WTC11 (cell line): ENCODE measurements around the gene DPP10. TPM values are rescaled to one million over a fixed set of nuclear protein-coding genes. Genes with fewer than 3 reads are reported as not detected.

Source experiments
- ATAC-seq: fragments of 200-7000 bp; cut with Tn5 transposase; 2 replicates; pipeline ENCODE4 v1.10.0; 2021; ENCODE audit warnings: mild to moderate bottlenecking, moderate library complexity
- CTCF ChIA-PET: fragments of 300-600 bp; sonication (Branson Sonifier 250); formaldehyde crosslinking; loops from one replicate; lab custom pipeline; 2021; ENCODE audit warnings: antibody characterized with exemption; lab: Charles Lee
- POLR2A ChIA-PET: fragments of 350-600 bp; sonication (Branson Sonifier 250); formaldehyde crosslinking; loops from one replicate; lab custom pipeline; 2021; ENCODE audit warnings: antibody characterized with exemption; lab: Charles Lee
- DNase-seq: peaks from one replicate; pipeline ENCODE4 v3.0.0; 2021; ENCODE audit warnings: low spot score
- H3K27ac Mint-ChIP-seq: 2 replicates; pipeline ENCODE4 v1.8.0; 2021; ENCODE audit warnings: mixed read lengths
- H3K27me3 Mint-ChIP-seq: 2 replicates; pipeline ENCODE4 v1.8.0; 2021; ENCODE audit warnings: low read depth, mild to moderate bottlenecking, moderate library complexity, mixed read lengths
- H3K36me3 Mint-ChIP-seq: 2 replicates; pipeline ENCODE4 v1.8.0; 2021; ENCODE audit warnings: mixed read lengths
- H3K4me1 Mint-ChIP-seq: 2 replicates; pipeline ENCODE4 v1.8.0; 2022; ENCODE audit warnings: mixed read lengths
- H3K4me3 Mint-ChIP-seq: 2 replicates; pipeline ENCODE4 v1.8.0; 2021; ENCODE audit warnings: mild to moderate bottlenecking, moderate library complexity, mixed read lengths
- H3K9me3 Mint-ChIP-seq: 2 replicates; pipeline ENCODE4 v1.8.0; 2021; ENCODE audit warnings: mixed read lengths
- ESRRA ChIP-seq: sonication (generic); formaldehyde crosslinking; IDR thresholded peaks from 2 replicates; pipeline ENCODE4 v1.8.1; 2022; ENCODE audit warnings: mild to moderate bottlenecking, missing genetic modification reagents, borderline replicate concordance
- ETV6 ChIP-seq: sonication (generic); formaldehyde crosslinking; IDR thresholded peaks from 2 replicates; pipeline ENCODE4 v1.8.1; 2022; ENCODE audit warnings: mild to moderate bottlenecking, missing genetic modification reagents
- IRF2 ChIP-seq: sonication (generic); formaldehyde crosslinking; IDR thresholded peaks from 2 replicates; pipeline ENCODE4 v1.8.0; 2022; ENCODE audit warnings: low read depth, missing genetic modification reagents, borderline replicate concordance
- NR1H2 ChIP-seq: sonication (generic); formaldehyde crosslinking; IDR thresholded peaks from 2 replicates; pipeline ENCODE4 v1.9.0; 2021; ENCODE audit warnings: mild to moderate bottlenecking, moderate library complexity, missing genetic modification reagents
- NR3C1 ChIP-seq: sonication (generic); formaldehyde crosslinking; conservative IDR thresholded peaks from 2 replicates; pipeline ENCODE4 v1.8.1; 2023; ENCODE audit warnings: low read depth, mild to moderate bottlenecking, missing genetic modification reagents
- RELA ChIP-seq: sonication (generic); formaldehyde crosslinking; IDR thresholded peaks from 2 replicates; pipeline ENCODE4 v1.8.1; 2022; ENCODE audit warnings: missing genetic modification reagents, mild to moderate bottlenecking, borderline replicate concordance
- TCF7 ChIP-seq: sonication (generic); formaldehyde crosslinking; IDR thresholded peaks from 2 replicates; pipeline ENCODE4 v1.8.0; 2022; ENCODE audit warnings: mild to moderate bottlenecking, low read depth, missing genetic modification reagents, moderate library complexity
- ZNF138 ChIP-seq: sonication (generic); formaldehyde crosslinking; conservative IDR thresholded peaks from 2 replicates; pipeline ENCODE4 v1.8.1; 2022; ENCODE audit warnings: mild to moderate bottlenecking, moderate library complexity, missing genetic modification reagents
- total RNA-seq: library from RNA; stranded (reverse); gene quantifications from 3 replicates; pipeline ENCODE4 v1.2.3, GENCODE V29; 2021
- TF ChIP-seq, protein P1 (sequence below): fragments of 250-450 bp; sonication (Bioruptor Pico); IDR thresholded peaks from 2 replicates; pipeline ENCODE4 v1.8.0; 2021; ENCODE audit warnings: mild to moderate bottlenecking
- TF ChIP-seq, protein P2 (sequence below): sonication (generic); formaldehyde crosslinking; IDR thresholded peaks from 2 replicates; pipeline ENCODE4 v1.8.1; 2022; ENCODE audit warnings: low read depth, missing genetic modification reagents, borderline replicate concordance
- TF ChIP-seq, protein P3 (sequence below): sonication (generic); formaldehyde crosslinking; IDR thresholded peaks from 2 replicates; pipeline ENCODE4 v1.8.1; 2023; ENCODE audit warnings: mild to moderate bottlenecking, missing genetic modification reagents, moderate library complexity
- TF ChIP-seq, protein P4 (sequence below): fragments of 200-600 bp; IDR thresholded peaks from 2 replicates; pipeline ENCODE4 v1.8.0; 2022; ENCODE audit warnings: antibody characterized with exemption
- TF ChIP-seq, protein P5 (sequence below): sonication (generic); formaldehyde crosslinking; IDR thresholded peaks from 2 replicates; pipeline ENCODE4 v1.8.0; 2023; ENCODE audit warnings: missing genetic modification reagents
- TF ChIP-seq, protein P6 (sequence below): fragments of 250-450 bp; sonication (Bioruptor Pico); IDR thresholded peaks from 2 replicates; pipeline ENCODE4 v2.1.2; 2022; ENCODE audit warnings: mild to moderate bottlenecking, moderate library complexity
- TF ChIP-seq, protein P7 (sequence below): fragments of 250-450 bp; sonication (Bioruptor Pico); IDR thresholded peaks from 2 replicates; pipeline ENCODE4 v1.9.0; 2021; ENCODE audit warnings: mild to moderate bottlenecking

Gene DPP10
- total RNA-seq, 1 experiment from 2014 or later, result 4.0 TPM

DNA sequence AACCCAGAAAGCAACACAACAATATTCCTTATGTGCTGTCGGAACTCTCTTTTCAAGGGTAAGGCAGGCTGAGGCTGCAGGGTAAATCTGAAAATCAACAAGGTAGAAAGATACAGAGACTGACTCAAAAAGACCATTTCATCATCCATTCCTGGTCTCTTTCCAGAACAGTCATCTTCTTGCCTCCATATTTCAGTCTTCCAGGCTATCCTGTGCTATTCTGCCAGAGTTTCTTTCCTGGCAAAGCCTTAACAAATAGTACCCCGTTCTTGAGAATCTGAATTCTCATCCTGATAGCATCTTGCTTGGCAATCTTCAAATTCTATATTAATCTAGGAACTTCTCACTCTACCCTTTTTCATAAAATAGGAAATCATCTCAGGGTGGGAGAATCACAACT lies 15.5 kb downstream of the DPP10 start:
- peaks cover 21% of the 10 kb centered on the region for H3K36me3 Mint-ChIP-seq
- H3K27me3 Mint-ChIP-seq, result no peaks in the 10 kb centered on the region
- TF ChIP-seq RELA (CRISPR knock-in tag), result no peak
- TF ChIP-seq, protein P1, sequence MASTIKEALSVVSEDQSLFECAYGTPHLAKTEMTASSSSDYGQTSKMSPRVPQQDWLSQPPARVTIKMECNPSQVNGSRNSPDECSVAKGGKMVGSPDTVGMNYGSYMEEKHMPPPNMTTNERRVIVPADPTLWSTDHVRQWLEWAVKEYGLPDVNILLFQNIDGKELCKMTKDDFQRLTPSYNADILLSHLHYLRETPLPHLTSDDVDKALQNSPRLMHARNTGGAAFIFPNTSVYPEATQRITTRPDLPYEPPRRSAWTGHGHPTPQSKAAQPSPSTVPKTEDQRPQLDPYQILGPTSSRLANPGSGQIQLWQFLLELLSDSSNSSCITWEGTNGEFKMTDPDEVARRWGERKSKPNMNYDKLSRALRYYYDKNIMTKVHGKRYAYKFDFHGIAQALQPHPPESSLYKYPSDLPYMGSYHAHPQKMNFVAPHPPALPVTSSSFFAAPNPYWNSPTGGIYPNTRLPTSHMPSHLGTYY (CRISPR knock-in tag), result no peak
- H3K9me3 Mint-ChIP-seq, result peaks cover 58% of the 10 kb centered on the region
- ChIA-PET CTCF (no interaction called here), POLR2A (no interaction called here)
- peaks cover 12% of the 10 kb centered on the region for H3K4me1 Mint-ChIP-seq
- ATAC-seq, result no peak
- DNase-seq, result no peak
- H3K27ac Mint-ChIP-seq, result no peak overlapping the region
- H3K4me3 Mint-ChIP-seq, result no peak overlapping the region

DNA sequence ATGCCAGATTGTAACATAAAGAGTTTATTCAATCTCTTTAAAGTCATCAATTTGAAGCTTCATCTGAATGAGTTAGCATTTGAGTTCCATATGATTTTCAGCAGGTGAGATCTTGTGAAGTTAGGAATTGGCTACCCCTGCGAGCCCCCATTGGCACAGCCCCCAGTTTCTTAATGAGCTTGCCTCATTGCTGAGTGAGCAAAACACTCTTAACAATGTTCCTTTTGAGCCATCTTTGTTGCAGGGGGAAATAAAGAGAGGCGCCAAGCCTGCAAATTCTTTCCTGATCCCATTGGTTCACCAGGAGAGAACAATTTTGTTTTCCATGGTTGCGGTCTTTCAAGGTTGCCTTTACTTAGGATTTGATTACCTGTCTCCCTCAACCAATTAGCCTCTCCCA lies 18.7 kb downstream of the DPP10 start:
- ChIA-PET POLR2A (no interaction called here), CTCF (no interaction called here)
- no peak for ATAC-seq
- no peak overlapping the region for H3K27ac Mint-ChIP-seq
- peaks cover 8% of the 10 kb centered on the region for H3K36me3 Mint-ChIP-seq
- peaks cover 48% of the 10 kb centered on the region for H3K9me3 Mint-ChIP-seq
- TF ChIP-seq NR1H2 (CRISPR knock-in tag) (no peak), ZNF138 (CRISPR knock-in tag) (no peak), IRF2 (CRISPR knock-in tag) (no peak), ETV6 (CRISPR knock-in tag) (no peak), ESRRA (CRISPR knock-in tag) (no peak)
- TF ChIP-seq, protein P2, sequence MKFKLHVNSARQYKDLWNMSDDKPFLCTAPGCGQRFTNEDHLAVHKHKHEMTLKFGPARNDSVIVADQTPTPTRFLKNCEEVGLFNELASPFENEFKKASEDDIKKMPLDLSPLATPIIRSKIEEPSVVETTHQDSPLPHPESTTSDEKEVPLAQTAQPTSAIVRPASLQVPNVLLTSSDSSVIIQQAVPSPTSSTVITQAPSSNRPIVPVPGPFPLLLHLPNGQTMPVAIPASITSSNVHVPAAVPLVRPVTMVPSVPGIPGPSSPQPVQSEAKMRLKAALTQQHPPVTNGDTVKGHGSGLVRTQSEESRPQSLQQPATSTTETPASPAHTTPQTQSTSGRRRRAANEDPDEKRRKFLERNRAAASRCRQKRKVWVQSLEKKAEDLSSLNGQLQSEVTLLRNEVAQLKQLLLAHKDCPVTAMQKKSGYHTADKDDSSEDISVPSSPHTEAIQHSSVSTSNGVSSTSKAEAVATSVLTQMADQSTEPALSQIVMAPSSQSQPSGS, result no peak
- TF ChIP-seq, protein P3, sequence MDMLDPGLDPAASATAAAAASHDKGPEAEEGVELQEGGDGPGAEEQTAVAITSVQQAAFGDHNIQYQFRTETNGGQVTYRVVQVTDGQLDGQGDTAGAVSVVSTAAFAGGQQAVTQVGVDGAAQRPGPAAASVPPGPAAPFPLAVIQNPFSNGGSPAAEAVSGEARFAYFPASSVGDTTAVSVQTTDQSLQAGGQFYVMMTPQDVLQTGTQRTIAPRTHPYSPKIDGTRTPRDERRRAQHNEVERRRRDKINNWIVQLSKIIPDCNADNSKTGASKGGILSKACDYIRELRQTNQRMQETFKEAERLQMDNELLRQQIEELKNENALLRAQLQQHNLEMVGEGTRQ, result no peak
- TF ChIP-seq, protein P4, sequence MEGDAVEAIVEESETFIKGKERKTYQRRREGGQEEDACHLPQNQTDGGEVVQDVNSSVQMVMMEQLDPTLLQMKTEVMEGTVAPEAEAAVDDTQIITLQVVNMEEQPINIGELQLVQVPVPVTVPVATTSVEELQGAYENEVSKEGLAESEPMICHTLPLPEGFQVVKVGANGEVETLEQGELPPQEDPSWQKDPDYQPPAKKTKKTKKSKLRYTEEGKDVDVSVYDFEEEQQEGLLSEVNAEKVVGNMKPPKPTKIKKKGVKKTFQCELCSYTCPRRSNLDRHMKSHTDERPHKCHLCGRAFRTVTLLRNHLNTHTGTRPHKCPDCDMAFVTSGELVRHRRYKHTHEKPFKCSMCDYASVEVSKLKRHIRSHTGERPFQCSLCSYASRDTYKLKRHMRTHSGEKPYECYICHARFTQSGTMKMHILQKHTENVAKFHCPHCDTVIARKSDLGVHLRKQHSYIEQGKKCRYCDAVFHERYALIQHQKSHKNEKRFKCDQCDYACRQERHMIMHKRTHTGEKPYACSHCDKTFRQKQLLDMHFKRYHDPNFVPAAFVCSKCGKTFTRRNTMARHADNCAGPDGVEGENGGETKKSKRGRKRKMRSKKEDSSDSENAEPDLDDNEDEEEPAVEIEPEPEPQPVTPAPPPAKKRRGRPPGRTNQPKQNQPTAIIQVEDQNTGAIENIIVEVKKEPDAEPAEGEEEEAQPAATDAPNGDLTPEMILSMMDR, result no peak
- TF ChIP-seq, protein P5, sequence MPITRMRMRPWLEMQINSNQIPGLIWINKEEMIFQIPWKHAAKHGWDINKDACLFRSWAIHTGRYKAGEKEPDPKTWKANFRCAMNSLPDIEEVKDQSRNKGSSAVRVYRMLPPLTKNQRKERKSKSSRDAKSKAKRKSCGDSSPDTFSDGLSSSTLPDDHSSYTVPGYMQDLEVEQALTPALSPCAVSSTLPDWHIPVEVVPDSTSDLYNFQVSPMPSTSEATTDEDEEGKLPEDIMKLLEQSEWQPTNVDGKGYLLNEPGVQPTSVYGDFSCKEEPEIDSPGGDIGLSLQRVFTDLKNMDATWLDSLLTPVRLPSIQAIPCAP, result no peak
- TF ChIP-seq, protein P6, sequence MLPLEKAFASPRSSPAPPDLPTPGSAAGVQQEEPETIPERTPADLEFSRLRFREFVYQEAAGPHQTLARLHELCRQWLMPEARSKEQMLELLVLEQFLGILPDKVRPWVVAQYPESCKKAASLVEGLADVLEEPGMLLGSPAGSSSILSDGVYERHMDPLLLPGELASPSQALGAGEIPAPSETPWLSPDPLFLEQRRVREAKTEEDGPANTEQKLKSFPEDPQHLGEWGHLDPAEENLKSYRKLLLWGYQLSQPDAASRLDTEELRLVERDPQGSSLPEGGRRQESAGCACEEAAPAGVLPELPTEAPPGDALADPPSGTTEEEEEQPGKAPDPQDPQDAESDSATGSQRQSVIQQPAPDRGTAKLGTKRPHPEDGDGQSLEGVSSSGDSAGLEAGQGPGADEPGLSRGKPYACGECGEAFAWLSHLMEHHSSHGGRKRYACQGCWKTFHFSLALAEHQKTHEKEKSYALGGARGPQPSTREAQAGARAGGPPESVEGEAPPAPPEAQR (CRISPR knock-in tag), result no peak
- DNase-seq, result no peak
- no peaks in the 10 kb centered on the region for H3K27me3 Mint-ChIP-seq
- peaks cover 12% of the 10 kb centered on the region; the same call in 1 of the 2 replicates for H3K4me1 Mint-ChIP-seq
- no peak overlapping the region for H3K4me3 Mint-ChIP-seq

DNA sequence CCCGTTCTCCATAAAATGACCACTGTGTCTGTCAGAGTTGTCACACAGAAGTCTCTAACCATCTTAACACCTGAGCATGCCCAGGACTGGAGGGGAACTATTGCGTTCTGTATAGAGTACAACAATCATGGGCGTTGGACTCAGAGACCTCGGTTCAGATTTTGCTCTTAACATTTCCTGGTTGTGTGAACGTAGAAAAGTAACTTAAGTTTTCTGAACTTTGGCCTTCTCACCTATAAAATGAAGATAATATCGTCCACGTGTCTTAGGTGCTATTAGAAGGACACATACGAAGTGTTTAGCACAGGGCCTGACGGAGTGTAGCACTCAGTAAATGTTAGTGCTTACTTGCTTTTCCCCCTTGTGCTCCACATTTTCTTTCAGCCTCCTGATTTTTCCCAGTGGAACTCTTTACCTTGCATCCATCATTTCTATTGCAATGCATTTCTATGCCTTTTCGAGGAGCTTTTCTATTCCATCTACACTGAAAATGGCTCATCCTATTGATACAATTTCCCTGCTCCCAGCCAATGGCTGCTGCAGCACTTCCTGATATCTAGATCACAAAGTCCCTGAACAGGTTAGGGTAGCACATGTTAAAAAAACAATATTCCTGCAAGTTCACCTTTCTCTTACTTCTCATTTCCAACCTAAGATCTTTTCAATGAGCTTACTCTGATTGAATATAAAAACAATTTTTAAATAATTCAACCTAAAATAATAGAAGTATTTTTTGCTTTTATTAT lies 22.7 kb downstream of the DPP10 start:
- DNase-seq (no peak), ATAC-seq (no peak)
- POLR2A ChIA-PET, result no interaction called here
- Mint-ChIP-seq H3K4me3 (no peak overlapping the region), H3K27me3 (no peaks in the 10 kb centered on the region)
- TF ChIP-seq, protein P7, sequence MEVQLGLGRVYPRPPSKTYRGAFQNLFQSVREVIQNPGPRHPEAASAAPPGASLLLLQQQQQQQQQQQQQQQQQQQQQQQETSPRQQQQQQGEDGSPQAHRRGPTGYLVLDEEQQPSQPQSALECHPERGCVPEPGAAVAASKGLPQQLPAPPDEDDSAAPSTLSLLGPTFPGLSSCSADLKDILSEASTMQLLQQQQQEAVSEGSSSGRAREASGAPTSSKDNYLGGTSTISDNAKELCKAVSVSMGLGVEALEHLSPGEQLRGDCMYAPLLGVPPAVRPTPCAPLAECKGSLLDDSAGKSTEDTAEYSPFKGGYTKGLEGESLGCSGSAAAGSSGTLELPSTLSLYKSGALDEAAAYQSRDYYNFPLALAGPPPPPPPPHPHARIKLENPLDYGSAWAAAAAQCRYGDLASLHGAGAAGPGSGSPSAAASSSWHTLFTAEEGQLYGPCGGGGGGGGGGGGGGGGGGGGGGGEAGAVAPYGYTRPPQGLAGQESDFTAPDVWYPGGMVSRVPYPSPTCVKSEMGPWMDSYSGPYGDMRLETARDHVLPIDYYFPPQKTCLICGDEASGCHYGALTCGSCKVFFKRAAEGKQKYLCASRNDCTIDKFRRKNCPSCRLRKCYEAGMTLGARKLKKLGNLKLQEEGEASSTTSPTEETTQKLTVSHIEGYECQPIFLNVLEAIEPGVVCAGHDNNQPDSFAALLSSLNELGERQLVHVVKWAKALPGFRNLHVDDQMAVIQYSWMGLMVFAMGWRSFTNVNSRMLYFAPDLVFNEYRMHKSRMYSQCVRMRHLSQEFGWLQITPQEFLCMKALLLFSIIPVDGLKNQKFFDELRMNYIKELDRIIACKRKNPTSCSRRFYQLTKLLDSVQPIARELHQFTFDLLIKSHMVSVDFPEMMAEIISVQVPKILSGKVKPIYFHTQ (CRISPR knock-in tag), result no peak
- TF ChIP-seq, protein P1 (CRISPR knock-in tag), result no peak
- TF ChIP-seq NR3C1 (CRISPR knock-in tag) (no peak), ETV6 (CRISPR knock-in tag) (no peak), TCF7 (no peak)
- TF ChIP-seq, protein P5, result no peak
- TF ChIP-seq, all 79 proteins: peak for 0
- Mint-ChIP-seq H3K9me3 (peaks cover 36% of the 10 kb centered on the region), H3K4me1 (0 out of 2 replicates have a peak, but pooled peaks cover 6% of the 10 kb centered on the region), H3K36me3 (peaks cover 3% of the 10 kb centered on the region; the same call in 1 of the 2 replicates), H3K27ac (no peak overlapping the region)
- CTCF ChIA-PET, result no interaction called here
